GM12891 (cell line): Measurements from ENCODE around the gene KHK.

Source experiments
- POLR2A ChIP-seq: IDR thresholded peaks from 2 replicates; pipeline ENCODE4 v1.6.1; 2011; ENCODE audit warnings: low read depth, low read length, control low read depth
- POLR2AphosphoS5 ChIP-seq: IDR thresholded peaks from 2 replicates; pipeline ENCODE4 v1.6.1; 2011; ENCODE audit warnings: low read depth, low read length, control low read depth
- TAF1 ChIP-seq: IDR thresholded peaks from 2 replicates; pipeline ENCODE4 v1.6.1; 2011; ENCODE audit warnings: low read depth, low read length, control low read depth

DNA sequence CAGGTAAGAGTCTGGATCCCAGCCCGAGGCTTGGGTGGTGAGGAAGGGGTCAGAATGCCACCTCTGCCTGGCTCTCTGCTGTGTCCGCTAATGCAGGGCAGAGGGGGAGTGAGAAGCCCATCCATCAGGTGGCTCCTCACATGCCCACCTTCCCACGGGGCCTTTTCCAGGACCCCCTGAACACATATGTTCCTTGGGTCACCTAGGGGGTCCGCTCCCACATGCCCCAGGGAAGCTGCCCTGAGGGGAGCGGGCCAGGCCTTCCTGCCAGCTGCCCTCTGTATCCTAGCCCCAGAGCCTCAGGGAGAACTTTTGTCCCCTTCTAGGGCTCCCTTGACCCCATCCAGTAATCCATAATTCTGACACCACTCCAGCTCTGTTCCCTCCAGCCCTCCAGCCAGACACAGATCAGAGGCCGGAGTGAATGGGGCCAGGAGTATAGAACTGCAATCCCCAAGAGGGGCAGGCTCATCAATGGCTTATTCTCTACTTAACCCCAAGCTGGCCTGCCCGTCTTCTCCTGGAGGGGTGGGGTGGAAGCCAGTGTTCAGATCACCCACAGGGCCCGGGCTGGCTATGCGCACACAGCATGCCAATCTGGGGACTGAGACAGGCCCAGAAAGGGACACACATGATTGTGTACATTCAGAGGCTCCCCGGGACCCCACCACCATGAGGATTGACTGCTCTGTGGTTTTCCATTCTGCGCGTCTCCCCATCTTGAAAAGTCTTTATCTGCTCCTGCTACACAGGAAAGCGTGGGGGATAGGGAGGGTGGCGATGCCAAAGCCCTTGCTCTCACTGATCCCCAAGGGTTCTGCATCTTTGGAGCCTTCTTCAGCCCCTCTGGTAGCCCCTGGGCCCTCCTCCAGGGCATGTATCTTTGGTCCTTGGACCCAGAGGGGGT is 7.1 kb upstream of the KHK start:
- no peak for TF ChIP-seq POLR2A
- no peak for TF ChIP-seq POLR2AphosphoS5
- no peak for TF ChIP-seq TAF1
